HepG2 (cell line): ENCODE data around the gene ZNF488. TPM values are rescaled to one million over a fixed set of nuclear protein-coding genes. Genes with fewer than 3 reads are reported as not detected.

ENCODE experiments used
- ATAC-seq: fragments of 200-7000 bp; cut with Tn5 transposase; 3 replicates; pipeline ENCODE4 v1.9.1; 2020; ENCODE audit warnings: mild to moderate bottlenecking, moderate library complexity
- BruUV-seq: library from RNA; stranded (reverse); fragments of 400-500 nt; replicated peaks from 2 replicates; lab custom pipeline; 2021; lab: Mats Ljungman, UMichigan
- CTCF ChIA-PET: fragments of 300-600 bp; formaldehyde crosslinking; extraction: SDS; loops from one replicate; lab custom pipeline; 2021; ENCODE audit warnings: low total read pairs, inconsistent platforms, low intra/inter-chr PET ratio; lab: Yijun Ruan, JAX
- POLR2A ChIA-PET: fragments of 350-600 bp; sonication (Branson Sonifier 250); formaldehyde crosslinking; loops from one replicate; lab custom pipeline; 2020; ENCODE audit warnings: antibody characterized with exemption, inconsistent platforms; lab: Yijun Ruan, JAX
- DNase-seq: peaks from one replicate; pipeline ENCODE4 v3.0.0-alpha.2; 2015; ENCODE audit warnings: low spot score
- FAIRE-seq: peaks from 3 replicates; lab custom pipeline; 2011; peaks lifted over from hg19 to GRCh38; lab: Jason Lieb, UNC
- H2AFZ ChIP-seq: one replicate; pipeline ENCODE4 v1.6.1; 2011; ENCODE audit warnings: low read length, inconsistent platforms
- H3K27ac ChIP-seq: fragments of 300-600 bp; 3 replicates; pipeline ENCODE4 v1.8.0; 2011; ENCODE audit warnings: mixed run types, mild to moderate bottlenecking, mixed read lengths, low read length, inconsistent platforms; ENCODE audit not compliant: insufficient read depth; ENCODE audit errors: extremely low read length
- H3K27me3 ChIP-seq, 2 experiments: fragments of 200-600 bp in 1 of 2; 2 replicates in 1 of 2; 3 replicates in 1 of 2; pipeline versions ENCODE4 v1.6.0 to v1.8.0; 2011; ENCODE audit warnings: low read length in 2 of 2, mild to moderate bottlenecking in 2 of 2, moderate library complexity in 2 of 2, inconsistent platforms in 1 of 2; ENCODE audit not compliant: insufficient read depth in 2 of 2, control insufficient read depth in 1 of 2
- H3K36me3 ChIP-seq, 2 experiments: fragments of 200-600 bp in 1 of 2; replicated peaks in 1 of 2; 2 replicates in 1 of 2; 3 replicates in 1 of 2; pipeline versions ENCODE4 v1.5.1 to v1.8.0; 2011; ENCODE audit warnings: low read length in 2 of 2, inconsistent platforms in 1 of 2; ENCODE audit not compliant: insufficient read depth in 2 of 2, control insufficient read depth in 1 of 2
- H3K4me1 ChIP-seq: 2 replicates; pipeline ENCODE4 v1.5.1; 2012; ENCODE audit warnings: low read length, inconsistent platforms; ENCODE audit not compliant: insufficient read depth
- H3K4me2 ChIP-seq: 2 replicates; pipeline ENCODE4 v1.6.0; 2011; ENCODE audit warnings: low read depth, low read length, inconsistent platforms
- H3K4me3 ChIP-seq, 3 experiments: fragments of 200-600 bp in 1 of 3; sonication (generic), shearing (Covaris generic) in 1 of 3; replicated peaks in 1 of 3; 2 replicates each; pipeline ENCODE4 v1.5.1; 2011 to 2016; ENCODE audit warnings: low read length in 3 of 3, inconsistent platforms in 2 of 3, low read depth in 2 of 3, mild to moderate bottlenecking in 2 of 3, control low read depth in 1 of 3, mixed read lengths in 1 of 3; ENCODE audit not compliant: insufficient read depth in 1 of 3
- H3K79me2 ChIP-seq: one replicate; pipeline ENCODE4 v1.6.1; 2011; ENCODE audit warnings: low read length, inconsistent platforms; ENCODE audit not compliant: insufficient read depth
- H3K9ac ChIP-seq: 2 replicates; pipeline ENCODE4 v1.6.0; 2011; ENCODE audit warnings: mild to moderate bottlenecking, low read depth, low read length, inconsistent platforms; ENCODE audit not compliant: insufficient read depth
- H3K9me3 ChIP-seq: 2 replicates; pipeline ENCODE4 v1.5.1; 2012; ENCODE audit warnings: mild to moderate bottlenecking, low read length
- H4K20me1 ChIP-seq: 2 replicates; pipeline ENCODE4 v1.6.0; 2011; ENCODE audit warnings: inconsistent platforms, mild to moderate bottlenecking, low read length, moderate library complexity; ENCODE audit not compliant: insufficient read depth
- CENPX ChIP-seq: sonication (generic); formaldehyde crosslinking; IDR thresholded peaks from 2 replicates; pipeline ENCODE4 v1.9.0; 2021; ENCODE audit warnings: mild to moderate bottlenecking, missing genetic modification reagents, moderate library complexity
- HMGXB3 ChIP-seq: sonication (generic); formaldehyde crosslinking; IDR thresholded peaks from 2 replicates; pipeline ENCODE4 v1.4.0; 2020; ENCODE audit warnings: missing genetic modification reagents, borderline replicate concordance
- MAFG ChIP-seq: sonication (generic); formaldehyde crosslinking; IDR thresholded peaks from 2 replicates; pipeline ENCODE4 v1.5.1; 2020; ENCODE audit warnings: mild to moderate bottlenecking, missing genetic modification reagents
- MBD4 ChIP-seq: IDR thresholded peaks from 2 replicates; pipeline ENCODE4 v1.6.1; 2012; ENCODE audit warnings: low read length, inconsistent platforms, borderline replicate concordance
- MYPOP ChIP-seq: sonication (generic); formaldehyde crosslinking; IDR thresholded peaks from 2 replicates; pipeline ENCODE4 v1.8.1; 2023; ENCODE audit warnings: mild to moderate bottlenecking, moderate library complexity, missing genetic modification reagents
- PHF8 ChIP-seq: sonication (generic); formaldehyde crosslinking; IDR thresholded peaks from 2 replicates; pipeline ENCODE4 v1.5.0; 2020; ENCODE audit warnings: missing genetic modification reagents
- ZBTB38 ChIP-seq: sonication (generic); formaldehyde crosslinking; IDR thresholded peaks from 2 replicates; pipeline ENCODE4 v1.5.1; 2020; ENCODE audit warnings: mild to moderate bottlenecking, missing genetic modification reagents
- ZBTB42 ChIP-seq: sonication (generic); formaldehyde crosslinking; IDR thresholded peaks from 2 replicates; pipeline ENCODE4 v1.5.0; 2020; ENCODE audit warnings: mild to moderate bottlenecking, missing genetic modification reagents
- ZMAT3 ChIP-seq: sonication (generic); formaldehyde crosslinking; conservative IDR thresholded peaks from 2 replicates; pipeline ENCODE4 v1.7.0; 2021; ENCODE audit warnings: missing genetic modification reagents
- ZNF496 ChIP-seq: sonication (generic); formaldehyde crosslinking; IDR thresholded peaks from 2 replicates; pipeline ENCODE4 v1.8.1; 2023; ENCODE audit warnings: mild to moderate bottlenecking, moderate library complexity, missing genetic modification reagents; ENCODE audit not compliant: insufficient replicate concordance
- ZNF546 ChIP-seq: sonication (generic); formaldehyde crosslinking; conservative IDR thresholded peaks from 2 replicates; pipeline ENCODE4 v1.8.1; 2023; ENCODE audit warnings: mild to moderate bottlenecking, missing genetic modification reagents
- ZNF614 ChIP-seq: IDR thresholded peaks from 2 replicates; pipeline ENCODE4 v1.6.1; 2018; ENCODE audit warnings: missing biosample characterization, missing genetic modification reagents, inconsistent platforms, borderline replicate concordance
- ZNF747 ChIP-seq: sonication (generic); formaldehyde crosslinking; IDR thresholded peaks from 2 replicates; pipeline ENCODE4 v1.8.1; 2023; ENCODE audit warnings: missing genetic modification reagents, mild to moderate bottlenecking, borderline replicate concordance
- ZNF850 ChIP-seq: sonication (generic); formaldehyde crosslinking; conservative IDR thresholded peaks from 2 replicates; pipeline ENCODE4 v1.9.0; 2021; ENCODE audit warnings: mild to moderate bottlenecking, missing genetic modification reagents
- ZSCAN9 ChIP-seq: IDR thresholded peaks from 2 replicates; pipeline ENCODE4 v1.6.1; 2016; ENCODE audit warnings: borderline replicate concordance
- WGBS: methylation state at CpG from one replicate; pipeline ENCODE4 v1.1.6; 2017; ENCODE audit warnings: low lambda C conversion rate; 5-methylcytosine and 5-hydroxymethylcytosine counted together
- in situ Hi-C: cut with HindIII; loops from 2 replicates; pipeline ENCODE4 v1.10.0; 2017; ENCODE audit warnings: low pct_unique_long_range_greater_than_20kb; ENCODE audit not compliant: extremely low pct_ligation_motif_present
- intact Hi-C: fragments of 100-400 bp; cut with micrococcal nuclease; formaldehyde crosslinking; loops from one replicate; pipeline ENCODE4 v1.10.0; 2022; ENCODE audit not compliant: unreplicated experiment
- polyA plus RNA-seq, 8 experiments: library from polyadenylated mRNA; depleted of rRNA in 3 of 8; stranded (reverse) in 7 of 8; unstranded in 1 of 8; fragments of >200 nt; fragmentation: Illumina TruSeq in 4 of 8; extraction: Trizol in 4 of 8; gene quantifications; 2 replicates each; pipeline versions ENCODE4 v1.2.1 to v1.2.3, GENCODE V29; 2011 to 2016; ENCODE audit warnings: low read depth in 4 of 8, missing spikeins in 1 of 8, mixed read lengths in 1 of 8; ENCODE audit not compliant: insufficient read depth in 1 of 8
- total RNA-seq, 5 experiments: library from RNA; depleted of rRNA; stranded (reverse); fragments of >200 nt; fragmentation: Illumina TruSeq; extraction: Trizol; gene quantifications; 2 replicates each; pipeline ENCODE4 v1.2.3, GENCODE V29; 2016; ENCODE audit warnings: low read depth in 1 of 5

The ZNF488 gene
- total and polyA plus RNA-seq, 2 of the 13 experiments (the other 11 are each of a cell fraction or from before 2014, with no cell fraction given) = 0.13 to 0.15 TPM

- no TSS peak for BruUV-seq
- WGBS = 72% methylated on average over 6 of the region's 6 CpGs
- POLR2A ChIA-PET = no interaction called here
These were observed 13.2 kb upstream of the ZNF488 start for GRCh38 chr10:47397256-47397655.

More at GRCh38 chr10:47397256-47397655, 13.2 kb upstream of the ZNF488 start:
- DNase-seq (no peak), FAIRE-seq (no peak), ATAC-seq (no peak)
- no peaks in the 10 kb centered on the region for H3K9me3 ChIP-seq
- H3K9ac ChIP-seq = no peak overlapping the region
- H3K4me3 ChIP-seq = no peak overlapping the region
- CTCF ChIA-PET = no interaction called here
- H3K4me1 ChIP-seq = peaks cover 31% of the 10 kb centered on the region
- TF ChIP-seq MYPOP (no peak), HMGXB3 (CRISPR knock-in tag) (no peak), ZNF546 (CRISPR knock-in tag) (no peak), MBD4 (no peak), ZNF850 (CRISPR knock-in tag) (no peak), ZBTB38 (CRISPR knock-in tag) (no peak), ZNF496 (CRISPR knock-in tag) (no peak), ZBTB42 (CRISPR knock-in tag) (no peak), PHF8 (CRISPR knock-in tag) (no peak), ZNF614 (no peak), CENPX (no peak), ZNF747 (no peak), ZMAT3 (CRISPR knock-in tag) (no peak), ZSCAN9 (CRISPR knock-in tag) (no peak), MAFG (no peak)
- H3K4me2 ChIP-seq = no peak overlapping the region
- H3K36me3 ChIP-seq = no peaks in the 10 kb centered on the region
- H3K27ac ChIP-seq = no peak overlapping the region
- no peaks in the 10 kb centered on the region; a peak in 1 of 5 replicates for H3K27me3 ChIP-seq
- in situ Hi-C loops (no loop called here), intact Hi-C loops (no loop called here)
- H3K79me2 ChIP-seq = no peaks in the 10 kb centered on the region
- no peak overlapping the region for H2AFZ ChIP-seq
- H4K20me1 ChIP-seq = no peaks in the 10 kb centered on the region
